Measurements from ENCODE around the gene ZMYND15.

The ZMYND15 gene

GRCh38 chr17:4764595-4764994 is 25.0 kb downstream of the ZMYND15 start:
- TF ChIP-seq CTCF (conservative IDR thresholded peaks at IDR 0.05), result no peak
- no peak overlapping the region for H3K27ac ChIP-seq

- TF ChIP-seq CTCF (conservative IDR thresholded peaks at IDR 0.05), result no peak
- no peak overlapping the region for H3K27ac ChIP-seq
Measured at GRCh38 chr17:4766201-4766600, 26.6 kb downstream of the ZMYND15 start.

- no peak overlapping the region for H3K27ac ChIP-seq
- no peak for TF ChIP-seq CTCF (conservative IDR thresholded peaks at IDR 0.05)
Measured at GRCh38 chr17:4766723-4767122, 27.1 kb downstream of the ZMYND15 start.

GRCh38 chr17:4768298-4768697 is 28.7 kb downstream of the ZMYND15 start:
- H3K27ac ChIP-seq, result no peak overlapping the region
- TF ChIP-seq CTCF (conservative IDR thresholded peaks at IDR 0.05), result no peak

GRCh38 chr17:4769628-4770027 is 30.0 kb downstream of the ZMYND15 start:
- no peak overlapping the region for H3K27ac ChIP-seq
- no peak for TF ChIP-seq CTCF (conservative IDR thresholded peaks at IDR 0.05)

- no peak within 1 kb of the TSS for H3K27ac ChIP-seq
- no peak for TF ChIP-seq CTCF (conservative IDR thresholded peaks at IDR 0.05)
Measured at GRCh38 chr17:4771519-4772234, 32.0 kb downstream of the ZMYND15 start, which contains the start of gene TM4SF5. TSS of gene TM4SF5 (plus strand) at chr17:4771886. CDS start at chr17:4771923, 37 bp downstream.

- no peak overlapping the region for H3K27ac ChIP-seq
Measured at GRCh38 chr17:4772235-4772613, 32.6 kb downstream of the ZMYND15 start.

More at GRCh38 chr17:4772235-4772613, 32.6 kb downstream of the ZMYND15 start:
- TF ChIP-seq CTCF (conservative IDR thresholded peaks at IDR 0.05), result no peak
